SK-N-SH treated with all-trans-retinoic acid at 6 μM for 48 hours (cell line): ENCODE data around the gene DIP2C.

Experiments
- ARNTL ChIP-seq: fragments of 450-650 bp; formaldehyde crosslinking; IDR thresholded peaks from 2 replicates; pipeline ENCODE4 v1.5.0; 2020; ENCODE audit warnings: low read depth, mild to moderate bottlenecking, moderate library complexity, borderline replicate concordance
- CREB5 ChIP-seq: fragments of 250-450 bp; sonication (Bioruptor Pico); IDR thresholded peaks from 2 replicates; pipeline ENCODE4 v1.5.1; 2020; ENCODE audit warnings: low read depth, mild to moderate bottlenecking, moderate library complexity
- CSDC2 ChIP-seq: fragments of 250-450 bp; sonication (Bioruptor Pico); IDR thresholded peaks from 2 replicates; pipeline ENCODE4 v1.5.0; 2020; ENCODE audit warnings: mild to moderate bottlenecking, moderate library complexity
- ESRRG ChIP-seq: fragments of 250-450 bp; sonication (Bioruptor Pico); IDR thresholded peaks from 2 replicates; pipeline ENCODE4 v1.6.1; 2021; ENCODE audit warnings: mild to moderate bottlenecking
- ISL1 ChIP-seq: fragments of 250-450 bp; sonication (Bioruptor Pico); IDR thresholded peaks from 2 replicates; pipeline ENCODE4 v2.1.2; 2022; ENCODE audit warnings: mild to moderate bottlenecking, moderate library complexity
- PATZ1 ChIP-seq: fragments of 250-450 bp; sonication (Bioruptor Pico); IDR thresholded peaks from 2 replicates; pipeline ENCODE4 v1.8.0; 2020; ENCODE audit warnings: mild to moderate bottlenecking, moderate library complexity, borderline replicate concordance
- PPARA ChIP-seq: fragments of 250-450 bp; sonication (Bioruptor Pico); IDR thresholded peaks from 2 replicates; pipeline ENCODE4 v1.5.0; 2020; ENCODE audit warnings: mild to moderate bottlenecking, borderline replicate concordance
- RARB ChIP-seq: fragments of 250-450 bp; sonication (Bioruptor Pico); IDR thresholded peaks from 2 replicates; pipeline ENCODE4 v1.8.0; 2021; ENCODE audit warnings: mild to moderate bottlenecking, moderate library complexity
- TCF4 ChIP-seq: fragments of 250-450 bp; sonication (Bioruptor Pico); IDR thresholded peaks from 2 replicates; pipeline ENCODE4 v1.8.0; 2021; ENCODE audit warnings: mild to moderate bottlenecking, moderate library complexity, borderline replicate concordance
- ZC3H10 ChIP-seq: fragments of 250-450 bp; sonication (Bioruptor Pico); IDR thresholded peaks from 2 replicates; pipeline ENCODE4 v1.5.1; 2021; ENCODE audit warnings: mild to moderate bottlenecking, moderate library complexity
- ZFP30 ChIP-seq: fragments of 450-650 bp; formaldehyde crosslinking; IDR thresholded peaks from 2 replicates; pipeline ENCODE4 v1.5.0; 2022; ENCODE audit warnings: mild to moderate bottlenecking, moderate library complexity
- ZNF70 ChIP-seq: fragments of 450-650 bp; formaldehyde crosslinking; IDR thresholded peaks from 2 replicates; pipeline ENCODE4 v1.5.0; 2020; ENCODE audit warnings: mild to moderate bottlenecking, moderate library complexity
- ZNF8 ChIP-seq: fragments of 450-650 bp; formaldehyde crosslinking; IDR thresholded peaks from 2 replicates; pipeline ENCODE4 v1.5.0; 2020; ENCODE audit warnings: mild to moderate bottlenecking, moderate library complexity

- TF ChIP-seq CREB5 (CRISPR knock-in tag) (no peak), RARB (CRISPR knock-in tag) (no peak), ARNTL (CRISPR knock-in tag) (no peak), TCF4 (CRISPR knock-in tag) (no peak), ZNF8 (CRISPR knock-in tag) (no peak), CSDC2 (CRISPR knock-in tag) (no peak), ESRRG (no peak), PATZ1 (no peak), ISL1 (CRISPR knock-in tag) (no peak), ZC3H10 (CRISPR knock-in tag) (no peak), PPARA (CRISPR knock-in tag) (no peak), ZNF70 (CRISPR knock-in tag) (no peak), ZFP30 (CRISPR knock-in tag) (no peak)
Observed at GRCh38 chr10:248307-248706, 441.2 kb downstream of the DIP2C start.
